Muscle layer of duodenum (tissue), 2 donors: ENCODE results near the gene PLXNA3.

Experiments
- H3K27ac ChIP-seq: one replicate; pipeline ENCODE4 v1.7.0; 2013; ENCODE audit warnings: mild to moderate bottlenecking, low read length
- H3K27me3 ChIP-seq: one replicate; pipeline ENCODE4 v1.7.0; 2013; ENCODE audit warnings: low read depth, mild to moderate bottlenecking, control low read depth, low read length
- H3K36me3 ChIP-seq, 2 donors: one replicate each; pipeline ENCODE4 v1.7.0; 2013; ENCODE audit warnings: low read length in 2 of 2, control low read depth in 1 of 2, mild to moderate bottlenecking in 1 of 2; ENCODE audit not compliant: insufficient read depth in 2 of 2, control insufficient read depth in 1 of 2
- H3K4me1 ChIP-seq, 2 donors: one replicate each; pipeline ENCODE4 v1.7.0; 2013; ENCODE audit warnings: low read length in 2 of 2, mild to moderate bottlenecking in 2 of 2, control low read depth in 1 of 2, moderate library complexity in 1 of 2; ENCODE audit not compliant: insufficient read depth in 2 of 2, control insufficient read depth in 1 of 2
- H3K4me3 ChIP-seq, 2 donors: one replicate each; pipeline ENCODE4 v1.7.0; 2013; ENCODE audit warnings: low read length in 2 of 2, low read depth in 1 of 2, mild to moderate bottlenecking in 1 of 2
- H3K9me3 ChIP-seq, 2 donors: one replicate each; pipeline ENCODE4 v1.7.0; 2013; ENCODE audit warnings: low read length in 2 of 2, control low read depth in 1 of 2, mild to moderate bottlenecking in 1 of 2; ENCODE audit not compliant: control insufficient read depth in 1 of 2
- donor health status: healthy.

PLXNA3 gene

DNA sequence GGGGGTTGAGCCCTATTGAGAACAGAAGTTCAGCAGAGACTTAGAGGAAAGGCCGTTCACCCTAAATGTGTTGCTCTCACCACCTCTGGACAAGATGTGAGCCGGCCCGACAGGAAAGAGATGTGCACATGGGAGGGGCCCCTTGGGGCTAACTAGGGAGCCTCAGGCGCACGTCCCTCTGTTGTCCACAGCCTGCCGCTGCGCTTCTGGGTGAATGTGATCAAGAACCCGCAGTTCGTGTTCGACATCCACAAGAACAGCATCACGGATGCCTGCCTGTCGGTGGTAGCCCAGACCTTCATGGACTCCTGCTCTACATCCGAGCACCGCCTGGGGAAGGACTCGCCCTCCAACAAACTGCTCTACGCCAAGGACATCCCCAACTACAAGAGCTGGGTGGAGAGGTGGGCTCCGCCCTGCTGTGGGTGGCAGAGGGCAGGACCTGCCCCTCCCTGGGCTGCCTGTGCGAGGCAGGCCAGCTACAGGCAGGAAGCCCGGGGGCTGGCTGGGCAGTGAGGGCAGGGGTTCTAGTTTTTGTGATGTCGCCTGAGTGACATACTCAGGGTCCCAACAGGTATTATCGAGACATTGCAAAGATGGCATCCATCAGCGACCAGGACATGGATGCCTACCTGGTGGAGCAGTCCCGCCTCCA lies 13.0 kb downstream of the PLXNA3 start:
- Histone ChIP-seq H3K4me1 (no peaks in the 10 kb centered on the region), H3K27ac (no peak overlapping the region), H3K27me3 (no peaks in the 10 kb centered on the region), H3K4me3 (no peak overlapping the region), H3K36me3 (peaks cover 0 to 50% of the 10 kb centered on the region in 2 donors), H3K9me3 (no peaks in the 10 kb centered on the region)

DNA sequence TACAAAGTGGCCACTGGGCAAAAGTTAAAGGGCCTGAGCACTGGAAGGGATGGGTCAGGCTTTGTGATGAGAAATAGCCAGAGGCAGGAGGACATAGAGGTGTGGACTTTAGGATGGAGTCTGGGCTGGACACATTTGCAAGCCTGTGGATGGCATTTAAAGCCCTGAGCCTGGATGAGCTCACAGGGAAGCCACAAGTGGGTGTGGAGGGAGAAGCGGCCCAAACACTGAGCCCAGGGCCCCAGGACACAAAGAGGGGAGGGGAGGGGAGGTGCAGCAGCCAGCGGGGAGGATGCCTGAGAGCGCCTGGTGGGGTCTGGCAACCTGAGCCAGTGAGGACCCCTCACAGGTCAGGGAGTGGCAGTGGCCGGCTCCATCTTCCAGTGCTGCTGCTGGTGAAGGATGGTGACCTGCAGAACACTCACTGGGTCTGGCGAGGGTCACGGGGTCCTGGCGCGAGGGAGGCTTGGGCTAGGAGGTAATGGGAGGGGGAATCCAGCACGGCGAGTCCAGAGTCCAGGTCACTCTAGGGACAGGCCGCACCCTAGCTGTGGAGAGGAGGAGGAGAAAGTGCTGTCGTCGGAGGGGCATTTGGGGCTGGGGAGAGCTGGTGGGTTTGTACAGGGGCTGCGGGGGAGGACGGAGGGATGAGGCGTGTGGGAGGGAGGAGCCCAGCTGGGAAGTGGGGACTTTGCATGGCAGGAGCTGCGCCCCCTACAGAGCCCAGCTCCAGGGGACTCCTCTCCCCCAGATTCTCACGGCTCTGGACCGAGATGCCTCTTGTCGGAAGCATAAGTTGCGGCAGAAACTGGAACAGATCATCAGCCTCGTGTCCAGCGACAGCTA lies 14.0 kb downstream of the PLXNA3 start:
- peaks cover 0 to 42% of the 10 kb centered on the region in 2 donors for H3K36me3 ChIP-seq

DNA sequence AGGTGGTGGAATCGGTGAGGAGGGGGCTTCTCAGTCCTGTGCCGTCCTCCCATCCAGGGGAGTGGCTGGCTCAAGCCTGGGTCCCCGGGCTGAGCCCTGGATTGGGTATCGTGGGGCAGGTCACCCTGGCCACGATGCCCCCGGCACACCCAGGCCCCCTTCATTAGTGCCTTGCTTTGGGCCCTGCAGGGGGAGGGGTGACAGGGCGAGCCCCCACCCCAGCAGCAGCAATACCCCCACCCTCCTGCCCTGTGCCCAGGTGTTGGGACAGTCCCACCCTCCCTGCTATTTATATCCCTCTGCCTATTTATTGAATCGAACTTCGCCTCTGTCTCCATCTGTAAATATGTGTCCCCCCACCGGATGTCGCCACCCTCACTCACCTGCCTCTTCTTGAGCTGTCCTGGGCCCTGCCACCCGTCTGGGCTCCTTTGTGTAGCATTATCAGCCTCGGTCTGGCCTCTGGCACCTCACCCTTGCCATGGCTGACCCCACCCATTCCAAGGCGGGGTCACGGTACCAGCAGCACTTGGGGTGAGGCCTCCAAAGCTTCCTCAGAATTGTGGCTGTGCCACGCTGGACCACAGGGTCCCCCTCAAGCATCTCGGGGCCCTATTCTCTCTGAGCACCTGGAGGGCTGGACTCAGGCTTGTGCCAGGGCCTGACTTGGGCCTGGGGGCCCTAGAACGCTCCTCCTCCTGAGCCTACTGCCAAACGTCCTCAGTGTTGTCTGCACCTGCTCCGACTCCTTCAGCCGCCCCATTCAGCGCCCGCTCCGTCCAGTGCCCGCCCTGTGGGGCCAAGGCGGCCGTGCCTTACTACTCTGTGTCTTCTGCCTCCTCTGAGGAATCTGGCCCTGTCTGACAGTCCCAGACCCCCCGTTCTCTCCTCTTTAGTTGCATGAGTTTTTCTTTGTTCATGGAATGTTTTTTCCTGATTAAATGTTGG lies 14.9 kb downstream of the PLXNA3 start:
- Histone ChIP-seq H3K4me1 (peaks cover 0 to under 1% of the 10 kb centered on the region in 2 donors), H3K36me3 (peaks cover 0 to 42% of the 10 kb centered on the region in 2 donors), H3K27ac (no peak overlapping the region), H3K9me3 (no peaks in the 10 kb centered on the region), H3K27me3 (no peaks in the 10 kb centered on the region), H3K4me3 (no peak overlapping the region)

More for the DNA sequence above, 14.0 kb downstream of the PLXNA3 start:
- H3K27me3 ChIP-seq = no peaks in the 10 kb centered on the region
- H3K27ac ChIP-seq = no peak overlapping the region
- H3K9me3 ChIP-seq = no peaks in the 10 kb centered on the region
- no peaks in the 10 kb centered on the region for H3K4me1 ChIP-seq
- no peak overlapping the region for H3K4me3 ChIP-seq

DNA sequence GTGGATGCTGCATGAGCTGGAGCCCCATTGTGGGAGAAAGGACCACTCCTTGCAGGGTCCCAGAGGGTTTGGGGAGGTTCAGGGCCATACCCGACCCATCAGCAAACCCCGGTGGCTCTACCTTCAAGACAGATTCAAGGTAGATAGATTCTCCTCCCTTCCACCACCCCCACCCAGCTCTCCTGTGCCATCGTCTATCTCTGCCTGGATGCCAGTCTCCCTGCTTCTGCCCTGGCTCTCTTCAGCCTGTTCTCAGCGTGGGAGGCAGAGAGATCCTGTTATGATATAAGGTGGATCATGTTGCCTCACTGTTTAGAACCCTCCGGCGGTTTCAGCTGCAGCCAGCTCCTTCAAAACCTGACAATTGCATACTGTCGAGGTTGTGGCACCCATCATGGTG lies 15.6 kb downstream of the PLXNA3 start:
- no peaks in the 10 kb centered on the region for H3K9me3 ChIP-seq
- no peaks in the 10 kb centered on the region for H3K27me3 ChIP-seq
- H3K27ac ChIP-seq = no peak overlapping the region
- H3K4me3 ChIP-seq = no peak overlapping the region
- H3K4me1 ChIP-seq = peaks cover 0 to 5% of the 10 kb centered on the region in 2 donors
- H3K36me3 ChIP-seq = peaks cover 0 to 37% of the 10 kb centered on the region in 2 donors

DNA sequence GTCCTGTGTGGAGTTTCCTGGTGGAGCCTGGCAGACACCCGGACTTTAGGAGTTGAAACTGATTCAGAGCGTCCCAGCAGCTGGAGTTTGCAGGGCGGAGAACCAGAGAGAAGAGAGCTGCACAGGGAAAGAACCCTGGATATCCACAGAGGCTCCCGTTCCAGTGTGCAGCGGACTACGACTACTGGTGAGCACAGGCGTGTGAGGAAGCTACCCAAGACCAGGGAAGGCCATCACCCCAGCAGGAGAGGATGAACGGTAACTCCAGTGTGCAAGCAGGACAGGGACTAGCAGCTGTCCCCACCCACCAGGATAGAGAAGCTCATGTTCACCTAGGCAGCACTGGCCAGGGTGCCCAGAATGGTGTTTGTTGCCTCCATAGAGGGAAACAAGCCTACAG lies 18.7 kb downstream of the PLXNA3 start:
- H3K4me3 ChIP-seq = no peak overlapping the region
- no peaks in the 10 kb centered on the region for H3K9me3 ChIP-seq
- no peaks in the 10 kb centered on the region for H3K27me3 ChIP-seq
- H3K4me1 ChIP-seq = peaks cover 0 to 5% of the 10 kb centered on the region in 2 donors
- H3K36me3 ChIP-seq = peaks cover 0 to 7% of the 10 kb centered on the region in 2 donors
- no peak overlapping the region for H3K27ac ChIP-seq

DNA sequence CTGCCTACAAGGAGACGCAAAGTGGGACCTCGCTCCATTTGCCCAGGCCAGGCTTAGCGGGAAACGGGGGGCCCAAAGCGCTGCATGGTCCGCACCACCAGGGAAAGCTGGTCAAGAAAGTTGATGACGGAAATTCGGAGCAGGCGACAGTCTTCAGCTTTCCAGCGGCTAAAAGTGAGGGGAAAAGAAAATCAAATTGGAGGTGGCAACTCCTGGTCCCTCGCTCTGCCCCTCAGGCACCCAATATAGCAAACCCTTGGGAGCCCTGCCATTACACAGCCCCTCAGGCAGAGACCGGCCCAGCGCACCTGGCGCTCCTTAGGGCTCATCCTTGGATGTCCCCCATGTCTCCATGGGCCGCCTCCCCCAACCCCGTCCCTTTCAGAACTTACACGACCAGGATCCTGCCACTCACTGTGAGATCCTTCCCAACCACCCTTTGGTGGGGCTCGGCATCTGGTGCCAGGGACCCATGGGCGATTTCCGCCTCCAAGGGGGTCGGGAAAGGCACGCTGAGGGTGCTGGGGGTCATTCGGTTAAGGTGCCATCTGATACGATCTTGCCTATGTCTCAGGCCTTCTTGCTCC lies 19.9 kb downstream of the PLXNA3 start:
- H3K9me3 ChIP-seq = no peaks in the 10 kb centered on the region
- no peaks in the 10 kb centered on the region for H3K27me3 ChIP-seq
- peak overlapping the region; percentile 16 to 56 for H3K4me3 ChIP-seq
- peaks cover 0 to 3% of the 10 kb centered on the region in 2 donors for H3K36me3 ChIP-seq
- no peak overlapping the region for H3K27ac ChIP-seq
- peaks cover 0 to 5% of the 10 kb centered on the region in 2 donors for H3K4me1 ChIP-seq

DNA sequence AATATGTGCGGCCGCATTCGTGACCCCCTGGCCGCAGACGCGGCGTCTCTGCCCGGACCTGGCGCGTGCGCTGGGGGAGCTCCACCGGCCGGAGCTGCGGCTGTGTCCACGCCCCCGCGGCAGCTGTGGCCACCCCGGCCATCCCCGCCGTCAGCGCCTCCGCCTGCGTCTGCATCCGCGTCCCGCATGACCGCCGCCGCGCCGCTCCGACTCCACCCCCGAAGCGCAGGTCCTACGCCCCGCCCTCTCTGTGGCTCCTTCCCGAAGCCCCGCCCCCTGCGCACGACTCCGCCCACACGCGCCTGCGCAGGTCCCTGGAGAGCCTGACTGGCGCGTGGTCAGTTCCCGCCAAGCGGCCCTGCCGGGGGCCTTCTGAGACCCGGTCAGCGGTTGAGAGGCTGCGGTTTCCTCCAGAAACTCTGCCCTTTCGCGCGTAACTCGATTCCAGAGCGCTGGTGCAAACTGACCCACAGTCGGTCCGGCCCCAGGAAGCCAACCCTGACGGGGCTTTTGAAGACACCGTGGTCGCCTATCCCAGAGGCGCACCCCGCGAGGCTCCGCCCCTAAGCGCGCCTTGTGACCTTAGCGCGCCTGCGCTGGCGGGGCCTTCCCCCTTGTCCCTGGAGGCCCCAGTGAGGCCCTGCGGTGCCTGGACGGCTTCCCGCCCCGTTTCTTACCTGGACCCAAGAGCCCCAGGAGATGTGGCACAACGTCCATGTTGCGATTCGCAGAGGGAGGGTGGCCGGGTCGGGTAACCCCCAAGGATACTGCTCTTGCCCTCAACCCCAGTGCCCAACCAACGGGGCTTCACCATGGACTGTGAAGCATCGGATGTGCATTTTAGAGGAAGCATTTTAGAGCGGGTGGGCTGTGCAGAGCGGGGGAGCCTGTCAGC lies 20.9 kb downstream of the PLXNA3 start, which contains the start of gene LAGE3:
TSS of gene LAGE3 (minus strand) at position 554 of the 895 bp plus-strand sequence. CDS start at position 188, 366 bp downstream.
- H3K4me3 ChIP-seq = peak within 1 kb of the TSS; percentile 37 to 56

DNA sequence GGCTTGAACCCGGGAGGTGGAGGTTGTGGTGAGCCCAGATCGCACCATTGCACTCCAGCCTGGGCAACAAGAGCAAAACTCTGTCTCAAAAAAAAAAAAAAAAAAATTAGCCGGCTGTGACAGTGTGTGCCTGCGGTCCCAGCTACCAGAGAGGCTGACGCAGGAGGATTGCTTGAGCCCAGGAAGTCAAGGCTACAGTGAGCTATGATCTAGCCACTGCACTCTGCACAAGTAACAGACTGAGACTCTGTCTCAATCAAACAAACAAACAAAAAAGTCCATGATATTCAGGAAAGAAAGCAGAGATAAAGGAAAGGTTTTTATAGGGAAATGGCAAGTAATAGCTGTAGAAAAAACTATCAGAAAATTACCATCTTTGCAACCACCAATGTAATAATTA lies 23.1 kb downstream of the PLXNA3 start:
- H3K27ac ChIP-seq = no peak overlapping the region

More for the DNA sequence above, 20.9 kb downstream of the PLXNA3 start, which contains the start of gene LAGE3:
- no peaks in the 10 kb centered on the region for H3K36me3 ChIP-seq
- H3K27ac ChIP-seq = no peak within 1 kb of the TSS
- H3K9me3 ChIP-seq = no peaks in the 10 kb centered on the region
- peaks cover 0 to 5% of the 10 kb centered on the region in 2 donors for H3K4me1 ChIP-seq
- no peaks in the 10 kb centered on the region for H3K27me3 ChIP-seq

DNA sequence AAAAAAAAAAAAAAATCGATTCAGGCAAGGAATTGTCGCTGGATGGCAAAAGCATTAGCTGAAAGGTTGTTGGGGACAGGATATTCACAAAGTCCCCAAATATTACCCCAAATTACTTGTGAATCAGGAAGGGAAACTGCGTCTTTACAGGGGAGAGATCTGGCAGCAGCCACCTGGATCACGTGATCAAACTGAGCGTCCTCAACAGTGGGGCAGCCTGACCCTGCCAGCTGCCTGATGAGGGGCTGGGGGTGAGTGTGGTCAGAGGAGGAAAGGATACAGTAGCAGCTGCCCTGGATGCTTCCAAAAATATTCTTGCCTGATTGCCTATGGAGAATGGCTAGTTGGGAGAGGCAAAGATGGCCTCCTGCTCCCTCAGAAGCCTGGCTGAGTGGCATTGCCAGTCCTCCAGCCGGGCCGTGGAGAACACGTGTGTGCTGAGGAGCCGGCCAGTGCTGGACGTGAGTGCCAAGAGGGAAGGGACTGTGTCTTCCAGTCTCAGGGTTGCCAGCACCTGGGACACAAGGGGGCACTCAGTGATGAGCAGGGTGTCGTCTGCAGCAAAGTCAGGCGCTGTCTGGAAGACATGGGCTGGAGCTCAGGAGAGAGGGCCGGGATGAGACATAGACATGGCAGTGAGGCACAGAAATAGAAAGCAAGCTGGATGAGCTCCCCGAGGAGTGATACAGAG lies 24.0 kb downstream of the PLXNA3 start:
- Histone ChIP-seq H3K27me3 (no peaks in the 10 kb centered on the region), H3K4me1 (peaks cover 0 to 19% of the 10 kb centered on the region in 2 donors), H3K27ac (no peak overlapping the region), H3K36me3 (no peaks in the 10 kb centered on the region), H3K9me3 (no peaks in the 10 kb centered on the region), H3K4me3 (no peak overlapping the region)

More for the DNA sequence above, 23.1 kb downstream of the PLXNA3 start:
- no peaks in the 10 kb centered on the region for H3K36me3 ChIP-seq
- H3K4me3 ChIP-seq = no peak overlapping the region
- H3K4me1 ChIP-seq = peaks cover 0 to 16% of the 10 kb centered on the region in 2 donors
- no peaks in the 10 kb centered on the region for H3K27me3 ChIP-seq
- no peaks in the 10 kb centered on the region for H3K9me3 ChIP-seq
